ENCODE measurements around the gene OBSCN. TPM values are rescaled to one million over a fixed set of nuclear protein-coding genes. Genes with fewer than 3 reads are reported as not detected.
A peak's percentile ranks its signal among the peaks of the same experiment; 100 is the strongest.

Gene OBSCN
- total RNA-seq, 1 donor from 2014 or later: 28.6 TPM

- peaks cover 19% of the 10 kb centered on the region for H3K27me3 ChIP-seq
- no peak overlapping the region for H3K4me3 ChIP-seq
- no peak overlapping the region for H3K27ac ChIP-seq
- no peak for DNase-seq (ENCODE audit: low spot score in 2 of 2)
- TF ChIP-seq CTCF (IDR thresholded peaks at IDR 0.05): no peak
- H3K9me3 ChIP-seq: no peaks in the 10 kb centered on the region
- no peaks in the 10 kb centered on the region for H3K36me3 ChIP-seq
- H3K4me1 ChIP-seq: peaks cover 6 to 10% of the 10 kb centered on the region in 2 donors
- intact Hi-C loops (cut with DNase I): no loop called here
Measured at GRCh38 chr1:228413241-228414010, 205.6 kb downstream of the OBSCN start.

- intact Hi-C loops (cut with DNase I): no loop called here
- Histone ChIP-seq H3K4me1 (peaks cover 6 to 10% of the 10 kb centered on the region in 2 donors), H3K9me3 (no peaks in the 10 kb centered on the region), H3K36me3 (no peaks in the 10 kb centered on the region), H3K4me3 (no peak overlapping the region), H3K27ac (no peak overlapping the region), H3K27me3 (peaks cover 19% of the 10 kb centered on the region)
- no peak for DNase-seq (ENCODE audit: low spot score in 2 of 2)
- no peak for TF ChIP-seq CTCF (IDR thresholded peaks at IDR 0.05)
Measured at GRCh38 chr1:228414511-228415211, 206.8 kb downstream of the OBSCN start.

GRCh38 chr1:228415221-228415620 lies 207.4 kb downstream of the OBSCN start:
- H3K4me3 ChIP-seq: no peak overlapping the region
- intact Hi-C loops (cut with DNase I): no loop called here

GRCh38 chr1:228415853-228416216 lies 208.0 kb downstream of the OBSCN start:
- no peak for DNase-seq (ENCODE audit: low spot score in 2 of 2)
- peak overlapping the region; percentile 44 to 59 for H3K4me3 ChIP-seq
- TF ChIP-seq CTCF (IDR thresholded peaks at IDR 0.05): no peak
- intact Hi-C loops (cut with DNase I): no loop called here
- H3K36me3 ChIP-seq: no peaks in the 10 kb centered on the region
- H3K27ac ChIP-seq: no peak overlapping the region
- H3K9me3 ChIP-seq: no peaks in the 10 kb centered on the region
- peaks cover 19% of the 10 kb centered on the region for H3K27me3 ChIP-seq
- peaks cover 6 to 10% of the 10 kb centered on the region in 2 donors for H3K4me1 ChIP-seq

More at GRCh38 chr1:228415221-228415620, 207.4 kb downstream of the OBSCN start:
- DNase-seq (ENCODE audit: low spot score in 2 of 2): no peak
- H3K9me3 ChIP-seq: no peaks in the 10 kb centered on the region
- H3K27ac ChIP-seq: no peak overlapping the region
- peaks cover 6 to 10% of the 10 kb centered on the region in 2 donors for H3K4me1 ChIP-seq
- no peaks in the 10 kb centered on the region for H3K36me3 ChIP-seq
- no peak for TF ChIP-seq CTCF (IDR thresholded peaks at IDR 0.05)
- peaks cover 19% of the 10 kb centered on the region for H3K27me3 ChIP-seq

- H3K27ac ChIP-seq: no peak within 1 kb of the TSS
- peaks cover 6 to 10% of the 10 kb centered on the region in 2 donors for H3K4me1 ChIP-seq
- H3K4me3 ChIP-seq: peak within 1 kb of the TSS; percentile 44 to 59
- peak in 1 of 3 experiments; percentile 12 for TF ChIP-seq CTCF (IDR thresholded peaks at IDR 0.05)
- H3K27me3 ChIP-seq: peaks cover 19% of the 10 kb centered on the region
- no peaks in the 10 kb centered on the region for H3K9me3 ChIP-seq
- no peak for DNase-seq (ENCODE audit: low spot score in 2 of 2)
- H3K36me3 ChIP-seq: no peaks in the 10 kb centered on the region
- intact Hi-C loops (cut with DNase I): no loop called here
Measured at GRCh38 chr1:228416217-228416933, 208.5 kb downstream of the OBSCN start, which contains the start of gene TRIM17. Gene TRIM17, minus strand, starts transcription at chr1:228416861. Its CDS starts 1,789 bp downstream, at chr1:228415072.
